PC-9 (cell line): ENCODE data around the gene ALG6. TPM values are rescaled to one million over a fixed set of nuclear protein-coding genes. Genes with fewer than 3 reads are reported as not detected.

Source experiments
- BruUV-seq: library from RNA; stranded (reverse); fragments of 400-500 nt; replicated peaks from 2 replicates; lab custom pipeline; 2021; lab: Mats Ljungman, UMichigan
- CTCF ChIA-PET: fragments of 300-600 bp; sonication (Branson Sonifier 250); formaldehyde crosslinking; loops from one replicate; lab custom pipeline; 2022; ENCODE audit warnings: antibody characterized with exemption; lab: Charles Lee
- POLR2A ChIA-PET: fragments of 300-600 bp; sonication (Branson Sonifier 250); formaldehyde crosslinking; loops from one replicate; lab custom pipeline; 2022; ENCODE audit warnings: antibody characterized with exemption; ENCODE audit not compliant: unreplicated experiment; lab: Charles Lee
- DNase-seq, 2 experiments: peaks; one replicate each; pipeline versions ENCODE4 v3.0.0 to v3.0.0-alpha.2; 2015 to 2022; ENCODE audit warnings: mixed read lengths in 1 of 2
- H2AFZ ChIP-seq: fragments of 200-600 bp; sonication (generic); 2 replicates; pipeline ENCODE4 v1.8.1; 2017; ENCODE audit warnings: antibody characterized with exemption
- H3F3A ChIP-seq: fragments of 200-600 bp; sonication (generic); 2 replicates; pipeline ENCODE4 v1.8.1; 2017; ENCODE audit warnings: antibody characterized with exemption, mild to moderate bottlenecking, low read depth; ENCODE audit not compliant: insufficient read depth
- H3K27ac ChIP-seq: fragments of 200-600 bp; sonication (generic); 2 replicates; pipeline ENCODE4 v1.6.1; 2016; ENCODE audit warnings: mixed run types
- H3K27me3 ChIP-seq: fragments of 200-600 bp; sonication (generic); 2 replicates; pipeline ENCODE4 v1.6.1; 2016; ENCODE audit warnings: low read depth, mixed run types; ENCODE audit not compliant: insufficient read depth
- H3K36me3 ChIP-seq: fragments of 200-600 bp; sonication (generic); 2 replicates; pipeline ENCODE4 v1.6.1; 2016; ENCODE audit warnings: low read depth, mixed run types
- H3K4me1 ChIP-seq: fragments of 200-600 bp; sonication (generic); replicated peaks from 2 replicates; pipeline ENCODE4 v1.6.1; 2016; ENCODE audit warnings: mixed run types; ENCODE audit not compliant: insufficient read depth
- H3K4me2 ChIP-seq: fragments of 200-600 bp; sonication (generic); 2 replicates; pipeline ENCODE4 v1.6.1; 2017; ENCODE audit warnings: mixed run types
- H3K4me3 ChIP-seq: fragments of 200-600 bp; sonication (generic); 2 replicates; pipeline ENCODE4 v1.6.1; 2016; ENCODE audit warnings: mixed run types
- H3K79me2 ChIP-seq: fragments of 200-600 bp; sonication (generic); 2 replicates; pipeline ENCODE4 v1.6.1; 2017; ENCODE audit warnings: low read depth, mixed run types
- H3K9me2 ChIP-seq: fragments of 200-600 bp; sonication (generic); 2 replicates; pipeline ENCODE4 v1.8.1; 2017; ENCODE audit warnings: mild to moderate bottlenecking; ENCODE audit not compliant: insufficient read depth
- H3K9me3 ChIP-seq: fragments of 200-600 bp; sonication (generic); 2 replicates; pipeline ENCODE4 v1.8.1; 2016; ENCODE audit warnings: low read depth; ENCODE audit not compliant: insufficient read depth
- H4K20me1 ChIP-seq: fragments of 200-600 bp; sonication (generic); 2 replicates; pipeline ENCODE4 v1.8.1; 2017; ENCODE audit not compliant: insufficient read depth
- CTCF ChIP-seq: fragments of 200-600 bp; sonication (generic); conservative IDR thresholded peaks from 2 replicates; pipeline ENCODE4 v1.6.1; 2017; ENCODE audit warnings: mixed run types, antibody characterized with exemption, mild to moderate bottlenecking, moderate library complexity
- EZH2 ChIP-seq: fragments of 200-600 bp; sonication (generic); IDR thresholded peaks from 2 replicates; pipeline ENCODE4 v1.8.0; 2017; ENCODE audit warnings: antibody characterized with exemption, low read depth
- intact Hi-C: fragments of 100-400 bp; cut with micrococcal nuclease; formaldehyde crosslinking; loops from one replicate; pipeline ENCODE4 v1.10.0; 2022; ENCODE audit not compliant: unreplicated experiment
- total RNA-seq: library from RNA; stranded (reverse); gene quantifications from 2 replicates; pipeline ENCODE4 v1.2.3, GENCODE V29; 2021

The ALG6 gene
- total RNA-seq, 1 experiment from 2014 or later, result 14.7 TPM

GRCh38 chr1:63453232-63453631 is 85.8 kb downstream of the ALG6 start:
- Histone ChIP-seq H3F3A (no peaks in the 10 kb centered on the region), H3K4me3 (no peak overlapping the region), H3K4me2 (no peak overlapping the region), H2AFZ (no peak overlapping the region), H3K79me2 (no peaks in the 10 kb centered on the region), H3K27ac (no peak overlapping the region), H3K9me2 (no peaks in the 10 kb centered on the region; the same call in 1 of the 2 replicates), H3K27me3 (no peaks in the 10 kb centered on the region), H3K9me3 (no peaks in the 10 kb centered on the region), H3K36me3 (no peaks in the 10 kb centered on the region), H4K20me1 (no peaks in the 10 kb centered on the region), H3K4me1 (no peaks in the 10 kb centered on the region)
- DNase-seq, result no peak
- POLR2A ChIA-PET, result no interaction called here
- intact Hi-C loops, result no loop called here
- TF ChIP-seq CTCF (no peak), EZH2 (no peak)
- CTCF ChIA-PET, result no interaction called here
- BruUV-seq, result no TSS peak

GRCh38 chr1:63454269-63454668 is 86.8 kb downstream of the ALG6 start:
- H4K20me1 ChIP-seq, result no peaks in the 10 kb centered on the region
- no peaks in the 10 kb centered on the region for H3F3A ChIP-seq
- ChIA-PET POLR2A (interaction anchor here (0.6 kb wide), 1 partner anchor 188 kb away, joined by 4 read pairs; no protein-coding TSS in a partner anchor), CTCF (no interaction called here)
- no peak for TF ChIP-seq EZH2
- peak; percentile 44; the same call in 1 of the 2 replicates for TF ChIP-seq CTCF
- BruUV-seq, result no TSS peak
- no peaks in the 10 kb centered on the region for H3K36me3 ChIP-seq
- H3K27me3 ChIP-seq, result no peaks in the 10 kb centered on the region
- no peaks in the 10 kb centered on the region for H3K9me3 ChIP-seq
- no peak overlapping the region for H3K4me3 ChIP-seq
- no peak overlapping the region for H3K4me2 ChIP-seq
- no peaks in the 10 kb centered on the region for H3K4me1 ChIP-seq
- intact Hi-C loops, result no loop called here
- no peak overlapping the region for H2AFZ ChIP-seq
- H3K79me2 ChIP-seq, result no peaks in the 10 kb centered on the region
- DNase-seq, result no peak
- H3K27ac ChIP-seq, result no peak overlapping the region
- H3K9me2 ChIP-seq, result no peaks in the 10 kb centered on the region; the same call in 1 of the 2 replicates

GRCh38 chr1:63458750-63459149 is 91.3 kb downstream of the ALG6 start:
- peaks cover 13% of the 10 kb centered on the region; the same call in 1 of the 2 replicates for H3K9me3 ChIP-seq
- no peak overlapping the region for H2AFZ ChIP-seq
- no peaks in the 10 kb centered on the region for H3K9me2 ChIP-seq
- no peaks in the 10 kb centered on the region for H3K79me2 ChIP-seq
- ChIA-PET CTCF (no interaction called here), POLR2A (no interaction called here)
- no peak for DNase-seq
- H3K4me2 ChIP-seq, result no peak overlapping the region
- BruUV-seq, result no TSS peak
- H4K20me1 ChIP-seq, result no peaks in the 10 kb centered on the region
- no peaks in the 10 kb centered on the region for H3K27me3 ChIP-seq
- H3K27ac ChIP-seq, result no peak overlapping the region
- intact Hi-C loops, result no loop called here
- TF ChIP-seq CTCF (no peak), EZH2 (no peak)
- no peaks in the 10 kb centered on the region for H3K4me1 ChIP-seq
- H3K36me3 ChIP-seq, result peaks cover 13% of the 10 kb centered on the region
- H3K4me3 ChIP-seq, result no peak overlapping the region
- H3F3A ChIP-seq, result no peaks in the 10 kb centered on the region
